HepG2 (cell line): ENCODE data around the gene NET1. TPM values are rescaled to one million over a fixed set of nuclear protein-coding genes. Genes with fewer than 3 reads are reported as not detected.

Source experiments
- ATAC-seq: fragments of 200-7000 bp; cut with Tn5 transposase; 3 replicates; pipeline ENCODE4 v1.9.1; 2020; ENCODE audit warnings: mild to moderate bottlenecking, moderate library complexity
- BruUV-seq: library from RNA; stranded (reverse); fragments of 400-500 nt; replicated peaks from 2 replicates; lab custom pipeline; 2021; lab: Mats Ljungman, UMichigan
- CTCF ChIA-PET: fragments of 300-600 bp; formaldehyde crosslinking; extraction: SDS; loops from one replicate; lab custom pipeline; 2021; ENCODE audit warnings: low total read pairs, inconsistent platforms, low intra/inter-chr PET ratio; lab: Yijun Ruan, JAX
- POLR2A ChIA-PET: fragments of 350-600 bp; sonication (Branson Sonifier 250); formaldehyde crosslinking; loops from one replicate; lab custom pipeline; 2020; ENCODE audit warnings: antibody characterized with exemption, inconsistent platforms; lab: Yijun Ruan, JAX
- DNase-seq: peaks from one replicate; pipeline ENCODE4 v3.0.0-alpha.2; 2015; ENCODE audit warnings: low spot score
- FAIRE-seq: peaks from 3 replicates; lab custom pipeline; 2011; peaks lifted over from hg19 to GRCh38; lab: Jason Lieb, UNC
- H2AFZ ChIP-seq: one replicate; pipeline ENCODE4 v1.6.1; 2011; ENCODE audit warnings: low read length, inconsistent platforms
- H3K27ac ChIP-seq: fragments of 300-600 bp; 3 replicates; pipeline ENCODE4 v1.8.0; 2011; ENCODE audit warnings: mixed run types, mild to moderate bottlenecking, mixed read lengths, low read length, inconsistent platforms; ENCODE audit not compliant: insufficient read depth; ENCODE audit errors: extremely low read length
- H3K27me3 ChIP-seq, 2 experiments: fragments of 200-600 bp in 1 of 2; 2 replicates in 1 of 2; 3 replicates in 1 of 2; pipeline versions ENCODE4 v1.6.0 to v1.8.0; 2011; ENCODE audit warnings: low read length in 2 of 2, mild to moderate bottlenecking in 2 of 2, moderate library complexity in 2 of 2, inconsistent platforms in 1 of 2; ENCODE audit not compliant: insufficient read depth in 2 of 2, control insufficient read depth in 1 of 2
- H3K36me3 ChIP-seq, 2 experiments: fragments of 200-600 bp in 1 of 2; replicated peaks in 1 of 2; 2 replicates in 1 of 2; 3 replicates in 1 of 2; pipeline versions ENCODE4 v1.5.1 to v1.8.0; 2011; ENCODE audit warnings: low read length in 2 of 2, inconsistent platforms in 1 of 2; ENCODE audit not compliant: insufficient read depth in 2 of 2, control insufficient read depth in 1 of 2
- H3K4me1 ChIP-seq: 2 replicates; pipeline ENCODE4 v1.5.1; 2012; ENCODE audit warnings: low read length, inconsistent platforms; ENCODE audit not compliant: insufficient read depth
- H3K4me2 ChIP-seq: 2 replicates; pipeline ENCODE4 v1.6.0; 2011; ENCODE audit warnings: low read depth, low read length, inconsistent platforms
- H3K4me3 ChIP-seq, 3 experiments: fragments of 200-600 bp in 1 of 3; sonication (generic), shearing (Covaris generic) in 1 of 3; replicated peaks in 1 of 3; 2 replicates each; pipeline ENCODE4 v1.5.1; 2011 to 2016; ENCODE audit warnings: low read length in 3 of 3, inconsistent platforms in 2 of 3, low read depth in 2 of 3, mild to moderate bottlenecking in 2 of 3, control low read depth in 1 of 3, mixed read lengths in 1 of 3; ENCODE audit not compliant: insufficient read depth in 1 of 3
- H3K79me2 ChIP-seq: one replicate; pipeline ENCODE4 v1.6.1; 2011; ENCODE audit warnings: low read length, inconsistent platforms; ENCODE audit not compliant: insufficient read depth
- H3K9ac ChIP-seq: 2 replicates; pipeline ENCODE4 v1.6.0; 2011; ENCODE audit warnings: mild to moderate bottlenecking, low read depth, low read length, inconsistent platforms; ENCODE audit not compliant: insufficient read depth
- H3K9me3 ChIP-seq: 2 replicates; pipeline ENCODE4 v1.5.1; 2012; ENCODE audit warnings: mild to moderate bottlenecking, low read length
- H4K20me1 ChIP-seq: 2 replicates; pipeline ENCODE4 v1.6.0; 2011; ENCODE audit warnings: inconsistent platforms, mild to moderate bottlenecking, low read length, moderate library complexity; ENCODE audit not compliant: insufficient read depth
- AGO1 ChIP-seq: fragments of 200-400 bp; formaldehyde crosslinking; IDR thresholded peaks from 2 replicates; pipeline ENCODE4 v1.6.1; 2017; ENCODE audit warnings: mild to moderate bottlenecking, low read depth, low read length, moderate library complexity; ENCODE audit not compliant: poor library complexity, severe bottlenecking
- GATAD2A ChIP-seq: IDR thresholded peaks from 2 replicates; pipeline ENCODE4 v1.6.1; 2016
- JUNB ChIP-seq: sonication (generic); formaldehyde crosslinking; IDR thresholded peaks from 2 replicates; pipeline ENCODE4 v1.8.0; 2022; ENCODE audit warnings: missing genetic modification reagents, mild to moderate bottlenecking, borderline replicate concordance
- LCORL ChIP-seq, 2 experiments: fragments of 450-650 bp in 1 of 2; sonication (generic) in 1 of 2; formaldehyde crosslinking in 1 of 2; IDR thresholded peaks; 2 replicates each; pipeline versions ENCODE4 v1.5.0 to v1.6.1; 2017 to 2020; ENCODE audit warnings: antibody characterized with exemption in 1 of 2, missing genetic modification reagents in 1 of 2
- MTA1 ChIP-seq: sonication (generic); formaldehyde crosslinking; IDR thresholded peaks from 2 replicates; pipeline ENCODE4 v1.4.0; 2020; ENCODE audit warnings: missing genetic modification reagents, mild to moderate bottlenecking, borderline replicate concordance
- MYC ChIP-seq: sonication (generic); formaldehyde crosslinking; IDR thresholded peaks from 2 replicates; pipeline ENCODE4 v1.9.0; 2021; ENCODE audit warnings: missing genetic modification reagents, borderline replicate concordance
- NFATC3 ChIP-seq: sonication (generic); formaldehyde crosslinking; IDR thresholded peaks from 2 replicates; pipeline ENCODE4 v1.5.1; 2020; ENCODE audit warnings: mild to moderate bottlenecking, missing genetic modification reagents
- NFYB ChIP-seq: sonication (generic); formaldehyde crosslinking; IDR thresholded peaks from 2 replicates; pipeline ENCODE4 v1.4.0; 2020; ENCODE audit warnings: missing genetic modification reagents
- NPAS2 ChIP-seq: sonication (generic); formaldehyde crosslinking; IDR thresholded peaks from 2 replicates; pipeline ENCODE4 v1.8.0; 2022; ENCODE audit warnings: mild to moderate bottlenecking, missing genetic modification reagents, borderline replicate concordance
- PAF1 ChIP-seq: IDR thresholded peaks from 2 replicates; pipeline ENCODE4 v1.6.1; 2016; ENCODE audit warnings: missing genetic modification reagents, missing compliant biosample characterization
- PHF21A ChIP-seq: sonication (generic); formaldehyde crosslinking; IDR thresholded peaks from 2 replicates; pipeline ENCODE4 v1.5.0; 2020; ENCODE audit warnings: mild to moderate bottlenecking, missing genetic modification reagents
- PLSCR1 ChIP-seq: sonication (generic); formaldehyde crosslinking; IDR thresholded peaks from 2 replicates; pipeline ENCODE4 v1.5.0; 2020; ENCODE audit warnings: missing genetic modification reagents, mild to moderate bottlenecking, borderline replicate concordance
- PPARG ChIP-seq: conservative IDR thresholded peaks from 2 replicates; pipeline ENCODE4 v1.6.1; 2016; ENCODE audit warnings: missing biosample characterization, missing genetic modification reagents
- SIN3A ChIP-seq: IDR thresholded peaks from 2 replicates; pipeline ENCODE4 v1.6.1; 2011; ENCODE audit warnings: low read depth, mild to moderate bottlenecking, control low read depth, low read length, borderline replicate concordance
- TBP ChIP-seq: sonication (generic); formaldehyde crosslinking; IDR thresholded peaks from 2 replicates; pipeline ENCODE4 v1.5.0; 2020; ENCODE audit warnings: missing genetic modification reagents
- TFDP2 ChIP-seq: sonication (generic); formaldehyde crosslinking; IDR thresholded peaks from 2 replicates; pipeline ENCODE4 v1.4.0; 2020; ENCODE audit warnings: missing genetic modification reagents
- ZEB1 ChIP-seq: IDR thresholded peaks from 2 replicates; pipeline ENCODE4 v1.6.1; 2012; ENCODE audit warnings: mild to moderate bottlenecking, low read depth, inconsistent platforms; ENCODE audit not compliant: insufficient replicate concordance
- ZNF501 ChIP-seq: sonication (generic); formaldehyde crosslinking; IDR thresholded peaks from 2 replicates; pipeline ENCODE4 v1.5.1; 2020; ENCODE audit warnings: mild to moderate bottlenecking, moderate library complexity, missing genetic modification reagents
- ZNF510 ChIP-seq: sonication (generic); formaldehyde crosslinking; IDR thresholded peaks from 2 replicates; pipeline ENCODE4 v1.4.0; 2020; ENCODE audit warnings: low read depth, mild to moderate bottlenecking, missing genetic modification reagents
- ZNF563 ChIP-seq: sonication (generic); formaldehyde crosslinking; IDR thresholded peaks from 2 replicates; pipeline ENCODE4 v1.8.0; 2022; ENCODE audit warnings: mild to moderate bottlenecking, moderate library complexity, missing genetic modification reagents
- ZNF841 ChIP-seq: sonication (generic); formaldehyde crosslinking; IDR thresholded peaks from 2 replicates; pipeline ENCODE4 v1.8.1; 2023; ENCODE audit warnings: missing genetic modification reagents, borderline replicate concordance
- ZSCAN21 ChIP-seq: sonication (generic); formaldehyde crosslinking; IDR thresholded peaks from 2 replicates; pipeline ENCODE4 v1.8.0; 2022; ENCODE audit warnings: mild to moderate bottlenecking, missing genetic modification reagents, moderate library complexity, borderline replicate concordance
- WGBS: methylation state at CpG from one replicate; pipeline ENCODE4 v1.1.6; 2017; ENCODE audit warnings: low lambda C conversion rate; 5-methylcytosine and 5-hydroxymethylcytosine counted together
- in situ Hi-C: cut with HindIII; loops from 2 replicates; pipeline ENCODE4 v1.10.0; 2017; ENCODE audit warnings: low pct_unique_long_range_greater_than_20kb; ENCODE audit not compliant: extremely low pct_ligation_motif_present
- intact Hi-C: fragments of 100-400 bp; cut with micrococcal nuclease; formaldehyde crosslinking; loops from one replicate; pipeline ENCODE4 v1.10.0; 2022; ENCODE audit not compliant: unreplicated experiment
- polyA plus RNA-seq, 8 experiments: library from polyadenylated mRNA; depleted of rRNA in 3 of 8; stranded (reverse) in 7 of 8; unstranded in 1 of 8; fragments of >200 nt; fragmentation: Illumina TruSeq in 4 of 8; extraction: Trizol in 4 of 8; gene quantifications; 2 replicates each; pipeline versions ENCODE4 v1.2.1 to v1.2.3, GENCODE V29; 2011 to 2016; ENCODE audit warnings: low read depth in 4 of 8, missing spikeins in 1 of 8, mixed read lengths in 1 of 8; ENCODE audit not compliant: insufficient read depth in 1 of 8
- total RNA-seq, 5 experiments: library from RNA; depleted of rRNA; stranded (reverse); fragments of >200 nt; fragmentation: Illumina TruSeq; extraction: Trizol; gene quantifications; 2 replicates each; pipeline ENCODE4 v1.2.3, GENCODE V29; 2016; ENCODE audit warnings: low read depth in 1 of 5
- TF ChIP-seq, protein P1 (sequence below): sonication (generic); formaldehyde crosslinking; IDR thresholded peaks from 2 replicates; pipeline ENCODE4 v1.5.0; 2020; ENCODE audit warnings: missing genetic modification reagents

Gene NET1
- total and polyA plus RNA-seq, 2 of the 13 experiments (the other 11 are each of a cell fraction or from before 2014, with no cell fraction given) = 48.1 to 65.8 TPM

DNA sequence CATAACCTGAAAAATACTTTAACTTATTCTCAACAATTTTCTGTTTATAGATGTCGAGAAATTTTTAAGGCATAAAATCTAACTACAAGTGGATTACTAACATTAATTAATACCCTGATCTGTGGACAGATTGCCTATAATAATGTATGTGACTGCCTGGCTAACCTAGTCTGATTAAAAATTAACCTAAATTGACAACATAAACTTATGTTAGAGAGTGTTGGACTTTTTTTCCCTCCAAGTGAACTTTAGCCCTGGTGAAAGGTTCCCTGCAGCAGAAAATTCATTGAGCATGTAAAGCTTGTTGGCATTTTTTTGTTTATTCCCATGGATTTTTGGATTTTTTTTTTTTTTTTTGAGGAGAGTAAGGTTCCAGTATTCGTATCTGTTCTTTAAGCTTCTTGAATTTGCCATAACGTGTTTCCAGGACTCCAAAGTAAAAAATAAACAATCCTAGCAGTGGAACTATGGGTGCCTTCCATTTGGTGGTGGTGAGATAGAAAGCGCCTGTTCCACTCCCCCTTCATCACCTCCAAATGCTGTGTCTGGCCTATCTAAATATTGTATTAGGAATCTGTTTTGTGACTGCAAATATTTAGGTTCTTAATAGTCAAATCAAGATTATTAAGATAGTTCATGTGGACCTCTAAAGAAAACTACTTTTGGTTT lies 36.1 kb downstream of the NET1 start:
- peak; percentile 69 for FAIRE-seq
- in situ Hi-C loops = no loop called here
- BruUV-seq = no TSS peak
- ChIA-PET CTCF (no interaction called here), POLR2A (interaction anchor here (0.8 to 3.3 kb wide), 10 partner anchors 13 to 442 kb away, joined by 3 to 73 read pairs (median 6); partner anchors contain the start of genes ANKRD16 and FBH1)
- Histone ChIP-seq H3K27me3 (no peaks in the 10 kb centered on the region; a peak in 1 of 5 replicates), H3K4me2 (peak overlapping the region; percentile 90), H4K20me1 (peaks cover 11% of the 10 kb centered on the region), H3K79me2 (peaks cover 56% of the 10 kb centered on the region), H3K4me3 (peak overlapping the region; percentile 74 to 96 (median 77)), H3K36me3 (peaks cover 3 to 14% of the 10 kb centered on the region in 2 experiments; a peak in 4 of 5 replicates), H3K9ac (peak overlapping the region; percentile 88), H3K27ac (peak overlapping the region; percentile 71), H3K9me3 (no peaks in the 10 kb centered on the region), H3K4me1 (peaks cover 18% of the 10 kb centered on the region), H2AFZ (no peak overlapping the region)
- peak; percentile 69 for DNase-seq
- WGBS = 1% methylated on average over 4 of the region's 4 CpGs
- peak; percentile 69 for ATAC-seq
- intact Hi-C loops = loop anchor here (10.0 kb wide), 1 partner anchor 66 kb away; no protein-coding TSS in a partner anchor
- TF ChIP-seq, protein P1, sequence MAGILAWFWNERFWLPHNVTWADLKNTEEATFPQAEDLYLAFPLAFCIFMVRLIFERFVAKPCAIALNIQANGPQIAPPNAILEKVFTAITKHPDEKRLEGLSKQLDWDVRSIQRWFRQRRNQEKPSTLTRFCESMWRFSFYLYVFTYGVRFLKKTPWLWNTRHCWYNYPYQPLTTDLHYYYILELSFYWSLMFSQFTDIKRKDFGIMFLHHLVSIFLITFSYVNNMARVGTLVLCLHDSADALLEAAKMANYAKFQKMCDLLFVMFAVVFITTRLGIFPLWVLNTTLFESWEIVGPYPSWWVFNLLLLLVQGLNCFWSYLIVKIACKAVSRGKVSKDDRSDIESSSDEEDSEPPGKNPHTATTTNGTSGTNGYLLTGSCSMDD (CRISPR knock-in tag) = no peak
- TF ChIP-seq ZNF563 (CRISPR knock-in tag) (no peak), SIN3A (0 out of 2 replicates have a peak, but pooled peaks have one; percentile 29), NPAS2 (CRISPR knock-in tag) (no peak), LCORL (IDR thresholded peaks at IDR 0.05) (no peak), LCORL (CRISPR knock-in tag; IDR thresholded peaks at IDR 0.05) (0 out of 2 replicates have a peak, but pooled peaks have one; percentile 8), PAF1 (CRISPR knock-in tag) (no peak), NFATC3 (no peak), TBP (CRISPR knock-in tag) (no peak), MYC (no peak), TFDP2 (no peak), NFYB (no peak), ZSCAN21 (CRISPR knock-in tag) (no peak), ZNF501 (no peak), GATAD2A (CRISPR knock-in tag) (peak; percentile 37), AGO1 (no peak), ZNF841 (CRISPR knock-in tag) (no peak), PPARG (CRISPR knock-in tag) (peak; percentile 77), JUNB (CRISPR knock-in tag) (no peak), ZEB1 (no peak), PLSCR1 (CRISPR knock-in tag) (no peak), ZNF510 (CRISPR knock-in tag) (no peak), PHF21A (CRISPR knock-in tag) (no peak), MTA1 (no peak)
